NCI-H2196 treated with DMSO at 0.1 percent for 48 hours (cell line): ENCODE data around the gene PPM1H.
A peak's percentile ranks its signal among the peaks of the same experiment; 100 is the strongest.

Experiments
- DNase-seq: peaks from one replicate; lab custom pipeline; 2025; ENCODE audit not compliant: unreplicated experiment; lab: John Stamatoyannopoulos, UW

The PPM1H gene

GRCh38 chr12:62716037-62716436 is 218.9 kb downstream of the PPM1H start:
- DNase-seq: no peak

GRCh38 chr12:62714774-62715721 is 219.9 kb downstream of the PPM1H start:
- no peak for DNase-seq

- DNase-seq: peak; percentile 18
These were observed 220.7 kb downstream of the PPM1H start for GRCh38 chr12:62714181-62714773.

- DNase-seq: no peak
These were observed 221.2 kb downstream of the PPM1H start for GRCh38 chr12:62713723-62714122.

GRCh38 chr12:62712681-62713573 is 222.0 kb downstream of the PPM1H start:
- DNase-seq: no peak

- DNase-seq: no peak
These were observed 223.2 kb downstream of the PPM1H start for GRCh38 chr12:62711631-62712241.

GRCh38 chr12:62709311-62709710 is 225.6 kb downstream of the PPM1H start:
- DNase-seq: no peak

- DNase-seq: no peak
These were observed 227.0 kb downstream of the PPM1H start for GRCh38 chr12:62707939-62708338.

GRCh38 chr12:62705846-62706245 is 229.1 kb downstream of the PPM1H start:
- no peak for DNase-seq

- no peak for DNase-seq
These were observed 232.0 kb downstream of the PPM1H start for GRCh38 chr12:62703011-62703380.

- no peak for DNase-seq
These were observed 233.5 kb downstream of the PPM1H start for GRCh38 chr12:62701492-62701891.

- DNase-seq: no peak
These were observed 234.7 kb downstream of the PPM1H start for GRCh38 chr12:62700091-62700880.

- no peak for DNase-seq
These were observed 236.2 kb downstream of the PPM1H start for GRCh38 chr12:62698701-62699101.

GRCh38 chr12:62697893-62698292 is 237.1 kb downstream of the PPM1H start:
- DNase-seq: no peak

GRCh38 chr12:62695696-62696095 is 239.3 kb downstream of the PPM1H start:
- no peak for DNase-seq

- DNase-seq: no peak
These were observed 240.3 kb downstream of the PPM1H start for GRCh38 chr12:62694632-62695031.

GRCh38 chr12:62694116-62694515 is 240.8 kb downstream of the PPM1H start:
- no peak for DNase-seq

GRCh38 chr12:62693376-62694050 is 241.4 kb downstream of the PPM1H start:
- no peak for DNase-seq

- no peak for DNase-seq
These were observed 242.1 kb downstream of the PPM1H start for GRCh38 chr12:62692884-62693283.

- no peak for DNase-seq
These were observed 243.6 kb downstream of the PPM1H start for GRCh38 chr12:62691309-62691708.
